Astrocyte of the cerebellum (primary cell): Measurements from ENCODE around the gene SEMA4C.

Source experiments
- DNase-seq: peaks from one replicate; pipeline ENCODE4 v3.0.0-alpha.2; 2011; ENCODE audit warnings: low read depth
- H3K4me3 ChIP-seq: 2 replicates; pipeline ENCODE4 v1.5.1; 2011; ENCODE audit warnings: mild to moderate bottlenecking, low read depth, low read length, moderate library complexity
- in situ Hi-C: cut with HindIII; loops from 2 replicates; pipeline ENCODE4 v1.10.0; 2017; ENCODE audit warnings: low sequenced_read_pairs
- TF ChIP-seq, protein P1 (sequence below): IDR thresholded peaks from 2 replicates; pipeline ENCODE4 v1.5.1; 2012; ENCODE audit warnings: low read length, low read depth, moderate library complexity, mild to moderate bottlenecking; ENCODE audit errors: missing control alignments

Gene SEMA4C

DNA sequence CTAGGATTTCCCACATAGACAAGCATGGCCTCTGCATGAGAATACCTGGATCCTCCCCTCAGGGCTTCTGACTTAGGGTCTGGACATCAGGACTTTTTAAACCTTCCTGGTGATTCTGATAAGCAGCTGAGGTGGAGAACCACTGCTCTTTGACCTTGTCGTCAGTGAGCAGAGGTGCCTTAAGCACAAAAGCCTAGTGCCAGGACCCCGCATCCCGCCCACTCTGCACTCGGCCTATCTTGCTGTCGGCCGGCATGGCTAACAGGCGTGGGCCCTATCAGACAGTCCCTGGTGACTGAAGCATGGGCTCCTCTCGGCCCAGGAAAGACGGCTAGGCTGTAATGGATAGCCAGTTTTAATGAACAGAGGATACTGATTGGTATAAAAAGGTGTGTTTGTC lies 32.3 kb downstream of the SEMA4C start:
- TF ChIP-seq, protein P1, sequence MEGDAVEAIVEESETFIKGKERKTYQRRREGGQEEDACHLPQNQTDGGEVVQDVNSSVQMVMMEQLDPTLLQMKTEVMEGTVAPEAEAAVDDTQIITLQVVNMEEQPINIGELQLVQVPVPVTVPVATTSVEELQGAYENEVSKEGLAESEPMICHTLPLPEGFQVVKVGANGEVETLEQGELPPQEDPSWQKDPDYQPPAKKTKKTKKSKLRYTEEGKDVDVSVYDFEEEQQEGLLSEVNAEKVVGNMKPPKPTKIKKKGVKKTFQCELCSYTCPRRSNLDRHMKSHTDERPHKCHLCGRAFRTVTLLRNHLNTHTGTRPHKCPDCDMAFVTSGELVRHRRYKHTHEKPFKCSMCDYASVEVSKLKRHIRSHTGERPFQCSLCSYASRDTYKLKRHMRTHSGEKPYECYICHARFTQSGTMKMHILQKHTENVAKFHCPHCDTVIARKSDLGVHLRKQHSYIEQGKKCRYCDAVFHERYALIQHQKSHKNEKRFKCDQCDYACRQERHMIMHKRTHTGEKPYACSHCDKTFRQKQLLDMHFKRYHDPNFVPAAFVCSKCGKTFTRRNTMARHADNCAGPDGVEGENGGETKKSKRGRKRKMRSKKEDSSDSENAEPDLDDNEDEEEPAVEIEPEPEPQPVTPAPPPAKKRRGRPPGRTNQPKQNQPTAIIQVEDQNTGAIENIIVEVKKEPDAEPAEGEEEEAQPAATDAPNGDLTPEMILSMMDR: no peak
- in situ Hi-C loops: no loop called here
- no peak for DNase-seq
- H3K4me3 ChIP-seq: no peak overlapping the region

DNA sequence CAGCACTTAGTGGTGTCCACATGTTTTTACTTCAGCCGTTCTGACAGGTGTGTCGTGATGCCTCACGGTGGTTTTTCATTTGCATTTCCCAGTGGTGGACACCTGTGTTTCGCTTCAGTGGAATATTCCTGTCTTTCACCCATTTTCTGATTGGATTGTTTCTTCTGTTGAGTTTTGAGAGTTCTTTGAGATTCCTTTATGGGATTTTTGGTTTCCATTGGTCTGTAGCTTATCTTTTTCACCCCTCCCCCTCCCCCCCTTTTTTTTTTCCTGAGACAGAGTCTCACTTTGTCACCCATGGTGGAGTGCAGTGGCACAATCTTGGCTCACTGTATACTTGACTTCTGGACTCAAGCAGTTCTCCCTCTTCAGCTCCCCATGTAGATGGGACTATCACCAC lies 34.0 kb downstream of the SEMA4C start:
- no peak for DNase-seq
- in situ Hi-C loops: no loop called here
- TF ChIP-seq, protein P1: no peak
- no peak overlapping the region for H3K4me3 ChIP-seq

DNA sequence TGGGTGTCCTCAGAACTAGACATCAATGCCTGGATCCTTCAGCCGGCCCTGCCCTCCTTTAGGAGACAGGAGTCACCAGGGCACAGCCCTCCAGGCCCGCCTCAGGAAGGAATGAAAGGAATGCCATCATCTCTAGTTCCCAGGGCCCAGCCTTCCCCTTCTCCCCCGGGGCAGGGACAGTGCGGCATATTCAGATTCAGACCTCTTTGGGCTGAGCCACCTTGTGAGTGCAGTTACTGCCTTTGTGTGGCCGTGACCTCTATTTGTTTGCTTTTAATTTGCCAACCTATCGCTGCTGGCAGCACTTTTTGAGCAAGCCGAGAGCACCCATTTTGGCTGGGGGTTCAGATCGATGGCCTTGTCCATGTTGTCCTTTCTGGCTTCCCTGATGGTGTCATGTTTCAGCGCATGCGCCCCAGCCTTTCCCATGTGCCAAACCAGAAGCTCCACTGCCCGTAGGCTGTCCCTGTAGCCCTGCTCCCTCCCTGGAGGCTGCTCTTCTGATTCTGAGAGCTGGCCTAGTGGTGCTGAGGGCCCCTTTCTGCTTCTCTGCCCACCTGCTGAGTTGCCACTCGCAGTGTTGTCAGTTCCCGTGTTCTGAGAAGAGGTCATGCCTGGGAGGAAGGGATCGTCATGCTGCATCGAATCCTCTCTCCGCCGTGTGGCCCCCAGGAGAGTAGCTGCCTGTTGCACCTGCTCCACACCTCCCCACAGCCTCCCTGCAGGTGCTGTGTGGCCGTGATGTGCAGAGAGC lies 36.9 kb downstream of the SEMA4C start:
- in situ Hi-C loops: no loop called here
- peak; percentile 26 for DNase-seq
- H3K4me3 ChIP-seq: no peak overlapping the region
- TF ChIP-seq, protein P1: no peak

DNA sequence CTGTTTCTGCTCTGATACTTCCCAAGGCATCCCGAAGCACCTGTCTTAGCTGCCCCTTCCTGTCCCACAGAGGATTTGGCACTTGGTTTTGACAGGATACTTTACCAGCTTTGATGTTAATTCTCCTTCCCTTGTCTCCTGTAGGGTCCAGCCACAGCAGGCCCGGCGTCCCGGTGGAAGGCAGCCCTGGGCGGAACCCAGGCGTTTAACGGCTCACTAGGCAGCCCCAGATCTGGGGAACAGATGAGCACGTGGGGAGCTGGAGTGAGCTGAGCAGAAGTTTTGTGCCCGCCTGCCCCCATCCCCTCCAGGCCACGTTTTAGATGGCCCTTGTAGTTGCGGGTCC lies 37.5 kb downstream of the SEMA4C start:
- in situ Hi-C loops: no loop called here
- TF ChIP-seq, protein P1: no peak
- no peak overlapping the region for H3K4me3 ChIP-seq
- DNase-seq: no peak

DNA sequence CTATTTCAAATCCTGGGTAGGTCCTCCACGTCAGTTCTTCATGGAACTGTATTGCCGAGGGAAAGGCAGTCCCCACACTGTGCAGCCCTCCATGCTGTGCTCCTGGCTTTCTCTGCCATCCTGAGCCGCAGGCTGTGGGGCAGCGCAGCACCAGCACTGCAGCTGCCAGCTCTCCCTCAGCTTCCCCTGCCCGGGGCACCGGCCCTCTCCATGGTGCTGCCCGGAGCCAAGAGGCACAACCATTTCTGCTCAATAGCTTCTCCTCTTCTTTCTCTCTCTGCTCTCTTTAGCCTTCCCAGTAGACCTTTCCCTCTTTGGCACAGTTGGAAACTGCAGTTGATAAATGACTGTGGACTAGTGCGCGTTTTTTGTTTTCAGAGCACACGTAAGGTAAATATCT lies 38.2 kb downstream of the SEMA4C start:
- TF ChIP-seq, protein P1: no peak
- H3K4me3 ChIP-seq: no peak overlapping the region
- no peak for DNase-seq
- in situ Hi-C loops: no loop called here

DNA sequence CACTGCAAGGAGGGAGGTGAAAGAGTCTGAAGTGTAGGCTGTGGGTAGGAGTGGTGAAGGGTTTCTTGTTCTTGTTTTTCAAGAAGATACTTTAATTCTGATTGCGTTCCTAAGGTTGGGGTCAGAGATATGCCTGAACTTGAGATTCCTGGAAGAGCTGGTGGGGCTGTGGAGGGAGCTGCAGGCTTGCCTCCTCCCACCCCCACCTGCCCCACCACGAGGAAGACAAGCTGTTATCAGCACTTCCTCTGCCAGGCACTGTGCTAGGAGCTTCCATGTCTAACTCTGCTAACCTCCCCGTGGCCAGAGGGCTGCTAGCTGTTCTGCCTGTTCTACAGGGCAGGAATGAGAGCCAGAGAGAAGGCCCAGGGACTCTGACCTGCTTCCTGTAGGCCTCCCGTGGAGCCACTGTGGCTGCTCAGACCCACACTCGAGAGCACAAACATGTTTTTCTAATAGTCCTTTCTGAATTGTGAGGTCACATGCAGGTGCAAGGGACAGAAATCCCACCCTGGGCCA lies 39.8 kb downstream of the SEMA4C start:
- no peak for DNase-seq
- in situ Hi-C loops: no loop called here
- TF ChIP-seq, protein P1: no peak
- no peak overlapping the region for H3K4me3 ChIP-seq

DNA sequence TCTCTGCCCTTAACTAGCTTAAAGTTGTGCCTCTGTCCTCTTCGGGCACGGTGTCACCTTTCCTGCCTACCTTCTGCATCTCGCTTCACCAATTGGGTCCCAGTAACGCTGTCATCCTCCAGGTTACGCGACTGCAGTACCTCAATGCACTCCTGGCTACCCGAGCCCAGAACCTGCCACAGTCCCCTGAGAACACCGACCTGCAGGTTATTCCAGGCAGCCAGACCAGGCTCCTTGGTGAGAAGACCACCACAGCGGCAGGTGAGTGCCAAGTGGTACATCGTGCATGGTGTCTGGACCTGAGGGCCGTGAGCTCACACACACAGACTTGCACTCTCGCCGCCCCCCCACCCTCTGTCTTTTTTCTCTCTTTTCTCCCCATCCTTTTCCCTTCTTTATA lies 41.0 kb downstream of the SEMA4C start:
- TF ChIP-seq, protein P1: no peak
- DNase-seq: no peak
- in situ Hi-C loops: no loop called here
- H3K4me3 ChIP-seq: no peak overlapping the region
